HepG2 (cell line): Measurements from ENCODE around the gene BCAS3.

Experiments used
- FOXM1 ChIP-seq: sonication (generic); formaldehyde crosslinking; IDR thresholded peaks from 2 replicates; pipeline ENCODE4 v1.5.0; 2020; ENCODE audit warnings: missing genetic modification reagents
- MTF1 ChIP-seq: sonication (generic); formaldehyde crosslinking; IDR thresholded peaks from 2 replicates; pipeline ENCODE4 v1.5.0; 2020; ENCODE audit warnings: missing genetic modification reagents
- PRDM15 ChIP-seq: sonication (generic); formaldehyde crosslinking; IDR thresholded peaks from 2 replicates; pipeline ENCODE4 v1.4.0; 2020; ENCODE audit warnings: missing genetic modification reagents
- U2AF1 ChIP-seq: fragments of 200-400 bp; formaldehyde crosslinking; optimal IDR thresholded peaks from 2 replicates; pipeline ENCODE3; 2017; ENCODE audit warnings: mild to moderate bottlenecking, low read depth, low read length
- ZBTB1 ChIP-seq: sonication (generic); formaldehyde crosslinking; IDR thresholded peaks from 2 replicates; pipeline ENCODE4 v1.4.0; 2020; ENCODE audit warnings: missing genetic modification reagents, borderline replicate concordance
- ZBTB7B ChIP-seq: sonication (generic); formaldehyde crosslinking; IDR thresholded peaks from 2 replicates; pipeline ENCODE4 v1.4.0; 2020; ENCODE audit warnings: missing genetic modification reagents
- ZNF34 ChIP-seq: sonication (generic); formaldehyde crosslinking; IDR thresholded peaks from 2 replicates; pipeline ENCODE4 v1.4.0; 2020; ENCODE audit warnings: mild to moderate bottlenecking, missing genetic modification reagents, borderline replicate concordance
- ZNF740 ChIP-seq: sonication (generic); formaldehyde crosslinking; IDR thresholded peaks from 2 replicates; pipeline ENCODE4 v1.4.0; 2020; ENCODE audit warnings: missing genetic modification reagents
- TF ChIP-seq, protein P1 (sequence below): IDR thresholded peaks from 2 replicates; pipeline ENCODE4 v1.6.1; 2016
- TF ChIP-seq, protein P2 (sequence below): sonication (generic); formaldehyde crosslinking; IDR thresholded peaks from 2 replicates; pipeline ENCODE4 v1.5.0; 2020; ENCODE audit warnings: mild to moderate bottlenecking, missing genetic modification reagents, moderate library complexity
- TF ChIP-seq, protein P3 (sequence below), 2 experiments: IDR thresholded peaks; 2 replicates each; pipeline ENCODE4 v1.6.1; 2011 to 2012; ENCODE audit warnings: low read length in 2 of 2, borderline replicate concordance in 1 of 2, low read depth in 1 of 2, mild to moderate bottlenecking in 1 of 2, moderate library complexity in 1 of 2
- TF ChIP-seq, protein P4 (sequence below): sonication (generic); formaldehyde crosslinking; IDR thresholded peaks from 2 replicates; pipeline ENCODE4 v1.4.0; 2020; ENCODE audit warnings: missing genetic modification reagents

- TF ChIP-seq U2AF1, result no peak
- no peak for TF ChIP-seq ZNF34 (CRISPR knock-in tag)
- TF ChIP-seq FOXM1 (CRISPR knock-in tag), result no peak
- no peak for TF ChIP-seq ZBTB1 (CRISPR knock-in tag)
- TF ChIP-seq, protein P1, sequence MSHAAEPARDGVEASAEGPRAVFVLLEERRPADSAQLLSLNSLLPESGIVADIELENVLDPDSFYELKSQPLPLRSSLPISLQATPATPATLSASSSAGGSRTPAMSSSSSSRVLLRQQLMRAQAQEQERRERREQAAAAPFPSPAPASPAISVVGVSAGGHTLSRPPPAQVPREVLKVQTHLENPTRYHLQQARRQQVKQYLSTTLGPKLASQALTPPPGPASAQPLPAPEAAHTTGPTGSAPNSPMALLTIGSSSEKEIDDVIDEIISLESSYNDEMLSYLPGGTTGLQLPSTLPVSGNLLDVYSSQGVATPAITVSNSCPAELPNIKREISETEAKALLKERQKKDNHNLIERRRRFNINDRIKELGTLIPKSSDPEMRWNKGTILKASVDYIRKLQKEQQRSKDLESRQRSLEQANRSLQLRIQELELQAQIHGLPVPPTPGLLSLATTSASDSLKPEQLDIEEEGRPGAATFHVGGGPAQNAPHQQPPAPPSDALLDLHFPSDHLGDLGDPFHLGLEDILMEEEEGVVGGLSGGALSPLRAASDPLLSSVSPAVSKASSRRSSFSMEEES (CRISPR knock-in tag), result no peak
- TF ChIP-seq, protein P2, sequence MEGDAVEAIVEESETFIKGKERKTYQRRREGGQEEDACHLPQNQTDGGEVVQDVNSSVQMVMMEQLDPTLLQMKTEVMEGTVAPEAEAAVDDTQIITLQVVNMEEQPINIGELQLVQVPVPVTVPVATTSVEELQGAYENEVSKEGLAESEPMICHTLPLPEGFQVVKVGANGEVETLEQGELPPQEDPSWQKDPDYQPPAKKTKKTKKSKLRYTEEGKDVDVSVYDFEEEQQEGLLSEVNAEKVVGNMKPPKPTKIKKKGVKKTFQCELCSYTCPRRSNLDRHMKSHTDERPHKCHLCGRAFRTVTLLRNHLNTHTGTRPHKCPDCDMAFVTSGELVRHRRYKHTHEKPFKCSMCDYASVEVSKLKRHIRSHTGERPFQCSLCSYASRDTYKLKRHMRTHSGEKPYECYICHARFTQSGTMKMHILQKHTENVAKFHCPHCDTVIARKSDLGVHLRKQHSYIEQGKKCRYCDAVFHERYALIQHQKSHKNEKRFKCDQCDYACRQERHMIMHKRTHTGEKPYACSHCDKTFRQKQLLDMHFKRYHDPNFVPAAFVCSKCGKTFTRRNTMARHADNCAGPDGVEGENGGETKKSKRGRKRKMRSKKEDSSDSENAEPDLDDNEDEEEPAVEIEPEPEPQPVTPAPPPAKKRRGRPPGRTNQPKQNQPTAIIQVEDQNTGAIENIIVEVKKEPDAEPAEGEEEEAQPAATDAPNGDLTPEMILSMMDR, result no peak
- no peak for TF ChIP-seq ZNF740 (CRISPR knock-in tag)
- TF ChIP-seq ZBTB7B (CRISPR knock-in tag), result no peak
- no peak for TF ChIP-seq PRDM15
- no peak for TF ChIP-seq MTF1 (CRISPR knock-in tag)
- TF ChIP-seq, protein P3, sequence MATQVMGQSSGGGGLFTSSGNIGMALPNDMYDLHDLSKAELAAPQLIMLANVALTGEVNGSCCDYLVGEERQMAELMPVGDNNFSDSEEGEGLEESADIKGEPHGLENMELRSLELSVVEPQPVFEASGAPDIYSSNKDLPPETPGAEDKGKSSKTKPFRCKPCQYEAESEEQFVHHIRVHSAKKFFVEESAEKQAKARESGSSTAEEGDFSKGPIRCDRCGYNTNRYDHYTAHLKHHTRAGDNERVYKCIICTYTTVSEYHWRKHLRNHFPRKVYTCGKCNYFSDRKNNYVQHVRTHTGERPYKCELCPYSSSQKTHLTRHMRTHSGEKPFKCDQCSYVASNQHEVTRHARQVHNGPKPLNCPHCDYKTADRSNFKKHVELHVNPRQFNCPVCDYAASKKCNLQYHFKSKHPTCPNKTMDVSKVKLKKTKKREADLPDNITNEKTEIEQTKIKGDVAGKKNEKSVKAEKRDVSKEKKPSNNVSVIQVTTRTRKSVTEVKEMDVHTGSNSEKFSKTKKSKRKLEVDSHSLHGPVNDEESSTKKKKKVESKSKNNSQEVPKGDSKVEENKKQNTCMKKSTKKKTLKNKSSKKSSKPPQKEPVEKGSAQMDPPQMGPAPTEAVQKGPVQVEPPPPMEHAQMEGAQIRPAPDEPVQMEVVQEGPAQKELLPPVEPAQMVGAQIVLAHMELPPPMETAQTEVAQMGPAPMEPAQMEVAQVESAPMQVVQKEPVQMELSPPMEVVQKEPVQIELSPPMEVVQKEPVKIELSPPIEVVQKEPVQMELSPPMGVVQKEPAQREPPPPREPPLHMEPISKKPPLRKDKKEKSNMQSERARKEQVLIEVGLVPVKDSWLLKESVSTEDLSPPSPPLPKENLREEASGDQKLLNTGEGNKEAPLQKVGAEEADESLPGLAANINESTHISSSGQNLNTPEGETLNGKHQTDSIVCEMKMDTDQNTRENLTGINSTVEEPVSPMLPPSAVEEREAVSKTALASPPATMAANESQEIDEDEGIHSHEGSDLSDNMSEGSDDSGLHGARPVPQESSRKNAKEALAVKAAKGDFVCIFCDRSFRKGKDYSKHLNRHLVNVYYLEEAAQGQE (IDR thresholded peaks at IDR 0.05; ENCODE audit: borderline replicate concordance in 1 of 2, low read depth in 1 of 2, low read length in 2 of 2), result no peak
- TF ChIP-seq, protein P4, sequence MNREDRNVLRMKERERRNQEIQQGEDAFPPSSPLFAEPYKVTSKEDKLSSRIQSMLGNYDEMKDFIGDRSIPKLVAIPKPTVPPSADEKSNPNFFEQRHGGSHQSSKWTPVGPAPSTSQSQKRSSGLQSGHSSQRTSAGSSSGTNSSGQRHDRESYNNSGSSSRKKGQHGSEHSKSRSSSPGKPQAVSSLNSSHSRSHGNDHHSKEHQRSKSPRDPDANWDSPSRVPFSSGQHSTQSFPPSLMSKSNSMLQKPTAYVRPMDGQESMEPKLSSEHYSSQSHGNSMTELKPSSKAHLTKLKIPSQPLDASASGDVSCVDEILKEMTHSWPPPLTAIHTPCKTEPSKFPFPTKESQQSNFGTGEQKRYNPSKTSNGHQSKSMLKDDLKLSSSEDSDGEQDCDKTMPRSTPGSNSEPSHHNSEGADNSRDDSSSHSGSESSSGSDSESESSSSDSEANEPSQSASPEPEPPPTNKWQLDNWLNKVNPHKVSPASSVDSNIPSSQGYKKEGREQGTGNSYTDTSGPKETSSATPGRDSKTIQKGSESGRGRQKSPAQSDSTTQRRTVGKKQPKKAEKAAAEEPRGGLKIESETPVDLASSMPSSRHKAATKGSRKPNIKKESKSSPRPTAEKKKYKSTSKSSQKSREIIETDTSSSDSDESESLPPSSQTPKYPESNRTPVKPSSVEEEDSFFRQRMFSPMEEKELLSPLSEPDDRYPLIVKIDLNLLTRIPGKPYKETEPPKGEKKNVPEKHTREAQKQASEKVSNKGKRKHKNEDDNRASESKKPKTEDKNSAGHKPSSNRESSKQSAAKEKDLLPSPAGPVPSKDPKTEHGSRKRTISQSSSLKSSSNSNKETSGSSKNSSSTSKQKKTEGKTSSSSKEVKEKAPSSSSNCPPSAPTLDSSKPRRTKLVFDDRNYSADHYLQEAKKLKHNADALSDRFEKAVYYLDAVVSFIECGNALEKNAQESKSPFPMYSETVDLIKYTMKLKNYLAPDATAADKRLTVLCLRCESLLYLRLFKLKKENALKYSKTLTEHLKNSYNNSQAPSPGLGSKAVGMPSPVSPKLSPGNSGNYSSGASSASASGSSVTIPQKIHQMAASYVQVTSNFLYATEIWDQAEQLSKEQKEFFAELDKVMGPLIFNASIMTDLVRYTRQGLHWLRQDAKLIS, result no peak
Observed at GRCh38 chr17:60759756-60760155, 82.1 kb downstream of the BCAS3 start.
